OCI-LY7 (cell line): ENCODE measurements around the gene ACKR4. TPM values are rescaled to one million over a fixed set of nuclear protein-coding genes. Genes with fewer than 3 reads are reported as not detected.

Source experiments
- BruUV-seq: library from RNA; stranded (reverse); fragments of 400-500 nt; replicated peaks from 2 replicates; lab custom pipeline; 2021; lab: Mats Ljungman, UMichigan
- CTCF ChIA-PET: fragments of 300-600 bp; sonication (Branson Sonifier 250); formaldehyde crosslinking; loops from one replicate; lab custom pipeline; 2022; ENCODE audit warnings: antibody characterized with exemption; ENCODE audit not compliant: unreplicated experiment; lab: Charles Lee
- POLR2A ChIA-PET: fragments of 300-600 bp; sonication (Branson Sonifier 250); formaldehyde crosslinking; loops from one replicate; lab custom pipeline; 2022; ENCODE audit warnings: antibody characterized with exemption; lab: Charles Lee
- DNase-seq: peaks from one replicate; pipeline ENCODE4 v3.0.0-alpha.2; 2015; ENCODE audit warnings: low spot score
- H2AFZ ChIP-seq: fragments of 200-600 bp; sonication (generic), shearing (Covaris generic); 2 replicates; pipeline ENCODE4 v1.6.1; 2014; ENCODE audit warnings: mild to moderate bottlenecking, antibody characterized with exemption, low read length, moderate library complexity
- H3K27ac ChIP-seq: fragments of 200-600 bp; sonication (generic); 2 replicates; pipeline ENCODE4 v1.5.1; 2014; ENCODE audit warnings: mixed run types, low read depth, mild to moderate bottlenecking, moderate library complexity, low read length, inconsistent platforms; ENCODE audit not compliant: poor library complexity, severe bottlenecking
- H3K36me3 ChIP-seq: fragments of 200-600 bp; sonication (generic); 2 replicates; pipeline ENCODE4 v1.6.1; 2014; ENCODE audit warnings: mild to moderate bottlenecking, antibody characterized with exemption, low read length, moderate library complexity, mixed read lengths; ENCODE audit not compliant: insufficient read depth
- H3K4me1 ChIP-seq: fragments of 200-600 bp; sonication (generic); 2 replicates; pipeline ENCODE4 v1.5.1; 2014; ENCODE audit warnings: mild to moderate bottlenecking, low read length; ENCODE audit not compliant: insufficient read depth, poor library complexity, severe bottlenecking
- H3K4me2 ChIP-seq: fragments of 200-600 bp; sonication (generic); 2 replicates; pipeline ENCODE4 v1.6.1; 2014; ENCODE audit warnings: mild to moderate bottlenecking, low read length
- H3K4me3 ChIP-seq: fragments of 200-600 bp; sonication (generic); 2 replicates; pipeline ENCODE4 v1.5.1; 2014; ENCODE audit warnings: mild to moderate bottlenecking, low read depth, low read length; ENCODE audit not compliant: poor library complexity, severe bottlenecking
- H3K79me2 ChIP-seq: fragments of 200-600 bp; sonication (generic); 2 replicates; pipeline ENCODE4 v1.6.1; 2016; ENCODE audit warnings: low read depth, mild to moderate bottlenecking, low read length, moderate library complexity, mixed read lengths; ENCODE audit not compliant: insufficient read depth
- H3K9me2 ChIP-seq: fragments of 200-600 bp; sonication (generic); 2 replicates; pipeline ENCODE4 v1.6.1; 2016; ENCODE audit warnings: mild to moderate bottlenecking, low read length, mixed read lengths; ENCODE audit not compliant: insufficient read depth
- H3K9me3 ChIP-seq: fragments of 200-600 bp; sonication (generic); 2 replicates; pipeline ENCODE4 v1.6.1; 2014; ENCODE audit warnings: mild to moderate bottlenecking, mixed run types, low read length, mixed read lengths
- H4K20me1 ChIP-seq: fragments of 200-600 bp; sonication (generic); 2 replicates; pipeline ENCODE4 v1.6.1; 2014; ENCODE audit warnings: mild to moderate bottlenecking, antibody characterized with exemption, low read length, moderate library complexity, mixed read lengths; ENCODE audit not compliant: insufficient read depth
- EZH2phosphoT487 ChIP-seq: fragments of 200-600 bp; sonication (generic); IDR thresholded peaks from 2 replicates; pipeline ENCODE4 v1.6.1; 2018; ENCODE audit warnings: low read depth, borderline replicate concordance, mild to moderate bottlenecking, mixed run types, antibody characterized with exemption, low read length, moderate library complexity, mixed read lengths
- intact Hi-C: fragments of 100-400 bp; cut with micrococcal nuclease; formaldehyde crosslinking; loops from one replicate; pipeline ENCODE4 v1.10.0; 2022; ENCODE audit not compliant: unreplicated experiment
- total RNA-seq, 2 experiments: library from RNA; depleted of rRNA in 1 of 2; stranded (reverse); fragments of >200 nt in 1 of 2; shearing (Covaris generic) in 1 of 2; gene quantifications; 2 replicates each; pipeline ENCODE4 v1.2.3, GENCODE V29; 2014 to 2022
- TF ChIP-seq, protein P1 (sequence below): fragments of 200-600 bp; sonication (generic); conservative IDR thresholded peaks from 2 replicates; pipeline ENCODE4 v1.5.1; 2014; ENCODE audit warnings: mild to moderate bottlenecking, antibody characterized with exemption, low read length, moderate library complexity, mixed read lengths

ACKR4 gene
- total RNA-seq, 2 experiments from 2014 or later = 2.4 to 2.5 TPM

DNA sequence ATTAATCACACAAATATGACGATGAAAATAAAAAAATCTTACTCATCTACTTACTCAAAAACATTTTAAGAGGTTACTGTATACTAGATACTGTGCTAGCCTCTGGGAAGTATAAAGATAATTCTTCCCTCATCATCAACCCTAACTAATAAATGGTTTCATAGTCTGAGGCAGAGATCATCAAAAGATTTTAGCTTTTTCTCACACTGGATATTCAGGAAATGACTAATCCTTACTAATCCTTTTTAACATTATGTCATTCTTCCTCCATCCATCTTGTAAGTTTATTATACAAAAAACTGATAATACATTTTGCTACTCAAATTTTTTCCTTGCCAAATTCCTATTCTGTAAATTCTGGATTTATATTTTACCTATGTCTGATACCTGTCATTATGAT lies 32.9 kb downstream of the ACKR4 start:
- intact Hi-C loops = loop anchor here (5.0 kb wide), 1 partner anchor 213 kb away; the partner anchor contains the start of gene DNAJC13
- BruUV-seq = no TSS peak
- TF ChIP-seq, protein P1, sequence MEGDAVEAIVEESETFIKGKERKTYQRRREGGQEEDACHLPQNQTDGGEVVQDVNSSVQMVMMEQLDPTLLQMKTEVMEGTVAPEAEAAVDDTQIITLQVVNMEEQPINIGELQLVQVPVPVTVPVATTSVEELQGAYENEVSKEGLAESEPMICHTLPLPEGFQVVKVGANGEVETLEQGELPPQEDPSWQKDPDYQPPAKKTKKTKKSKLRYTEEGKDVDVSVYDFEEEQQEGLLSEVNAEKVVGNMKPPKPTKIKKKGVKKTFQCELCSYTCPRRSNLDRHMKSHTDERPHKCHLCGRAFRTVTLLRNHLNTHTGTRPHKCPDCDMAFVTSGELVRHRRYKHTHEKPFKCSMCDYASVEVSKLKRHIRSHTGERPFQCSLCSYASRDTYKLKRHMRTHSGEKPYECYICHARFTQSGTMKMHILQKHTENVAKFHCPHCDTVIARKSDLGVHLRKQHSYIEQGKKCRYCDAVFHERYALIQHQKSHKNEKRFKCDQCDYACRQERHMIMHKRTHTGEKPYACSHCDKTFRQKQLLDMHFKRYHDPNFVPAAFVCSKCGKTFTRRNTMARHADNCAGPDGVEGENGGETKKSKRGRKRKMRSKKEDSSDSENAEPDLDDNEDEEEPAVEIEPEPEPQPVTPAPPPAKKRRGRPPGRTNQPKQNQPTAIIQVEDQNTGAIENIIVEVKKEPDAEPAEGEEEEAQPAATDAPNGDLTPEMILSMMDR = no peak
- no peak for TF ChIP-seq EZH2phosphoT487
- no peak overlapping the region for H3K4me2 ChIP-seq
- no peak for DNase-seq
- H3K27ac ChIP-seq = no peak overlapping the region
- no peaks in the 10 kb centered on the region for H4K20me1 ChIP-seq
- no peaks in the 10 kb centered on the region for H3K9me3 ChIP-seq
- peaks cover 30% of the 10 kb centered on the region for H3K36me3 ChIP-seq
- H3K4me3 ChIP-seq = no peak overlapping the region
- H3K9me2 ChIP-seq = no peaks in the 10 kb centered on the region
- POLR2A ChIA-PET = no interaction called here
- no peak overlapping the region for H2AFZ ChIP-seq
- CTCF ChIA-PET = no interaction called here
- peaks cover 18% of the 10 kb centered on the region for H3K4me1 ChIP-seq
- H3K79me2 ChIP-seq = no peaks in the 10 kb centered on the region

DNA sequence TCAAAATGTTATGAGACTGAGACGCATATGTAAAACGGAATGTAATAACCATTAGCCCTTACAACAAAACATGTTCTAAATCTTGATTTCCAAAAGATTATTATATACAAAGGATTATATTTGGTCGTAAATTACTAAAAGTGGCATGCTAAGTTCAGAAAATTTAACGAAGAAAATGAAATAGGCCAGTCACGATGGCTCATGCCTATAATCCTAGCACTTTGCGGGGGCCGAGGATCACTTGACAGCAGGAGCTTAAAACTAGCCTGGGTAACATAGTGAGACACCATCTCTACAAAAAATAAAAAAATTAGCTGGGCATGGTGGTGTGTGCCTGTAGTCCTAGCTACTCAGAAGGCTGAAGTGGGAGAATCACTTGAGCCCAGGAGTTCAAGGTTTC lies 33.5 kb downstream of the ACKR4 start:
- Histone ChIP-seq H3K9me2 (no peaks in the 10 kb centered on the region), H2AFZ (no peak overlapping the region), H3K4me3 (no peak overlapping the region), H3K9me3 (no peaks in the 10 kb centered on the region), H4K20me1 (no peaks in the 10 kb centered on the region), H3K4me2 (no peak overlapping the region), H3K36me3 (peaks cover 30% of the 10 kb centered on the region), H3K79me2 (no peaks in the 10 kb centered on the region), H3K27ac (no peak overlapping the region), H3K4me1 (peaks cover 11% of the 10 kb centered on the region)
- no peak for DNase-seq
- TF ChIP-seq, protein P1 = no peak
- no peak for TF ChIP-seq EZH2phosphoT487
- POLR2A ChIA-PET = interaction anchor here (1.4 kb wide), 2 partner anchors 10 to 11 kb away, joined by 3 read pairs; no protein-coding TSS in a partner anchor
- intact Hi-C loops = no loop called here
- no TSS peak for BruUV-seq
- CTCF ChIA-PET = no interaction called here

- TF ChIP-seq EZH2phosphoT487 = no peak
- TF ChIP-seq, protein P1 = no peak
- BruUV-seq = no TSS peak
- ChIA-PET CTCF (interaction anchor here (0.6 kb wide), 1 partner anchor 9 kb away, joined by 3 read pairs; no protein-coding TSS in a partner anchor), POLR2A (interaction anchor here (1.1 to 2.0 kb wide), 3 partner anchors 9 to 62 kb away, joined by 3 to 14 read pairs (median 3); no protein-coding TSS in a partner anchor)
- Histone ChIP-seq H3K9me3 (no peaks in the 10 kb centered on the region), H3K27ac (no peak overlapping the region), H3K4me1 (no peaks in the 10 kb centered on the region), H2AFZ (no peak overlapping the region), H4K20me1 (no peaks in the 10 kb centered on the region), H3K4me3 (no peak overlapping the region), H3K4me2 (no peak overlapping the region), H3K9me2 (no peaks in the 10 kb centered on the region), H3K36me3 (peaks cover 18% of the 10 kb centered on the region), H3K79me2 (no peaks in the 10 kb centered on the region)
- DNase-seq = no peak
- intact Hi-C loops = no loop called here
Observed at GRCh38 chr3:132635052-132635451, 38.0 kb downstream of the ACKR4 start.
